Caco-2 (cell line): ENCODE results near the gene GSDMA. TPM values are rescaled to one million over a fixed set of nuclear protein-coding genes. Genes with fewer than 3 reads are reported as not detected.

Experiments used
- Bru-seq: library from RNA; stranded (reverse); fragments of 400-500 nt; gene quantifications from one replicate; lab custom pipeline; 2021; lab: Mats Ljungman, UMichigan
- BruChase-seq, 2 experiments: library from RNA; stranded (reverse); fragments of 400-500 nt; gene quantifications; one replicate each; lab custom pipeline; 2021; lab: Mats Ljungman, UMichigan
- BruUV-seq: library from RNA; stranded (reverse); fragments of 400-500 nt; replicated peaks from 2 replicates; lab custom pipeline; 2021; lab: Mats Ljungman, UMichigan
- CTCF ChIA-PET: fragments of 300-600 bp; sonication (Branson Sonifier 250); formaldehyde crosslinking; loops from one replicate; lab custom pipeline; 2022; ENCODE audit warnings: antibody characterized with exemption; lab: Charles Lee
- POLR2A ChIA-PET: fragments of 300-600 bp; sonication (Branson Sonifier 250); formaldehyde crosslinking; loops from one replicate; lab custom pipeline; 2022; ENCODE audit warnings: antibody characterized with exemption; lab: Charles Lee
- DNase-seq, 2 experiments: peaks; one replicate each; pipeline versions ENCODE4 v3.0.0 to v3.0.0-alpha.2; 2020 to 2022
- H3K27me3 ChIP-seq: replicated peaks from 2 replicates; pipeline ENCODE4 v1.6.0; 2011; ENCODE audit warnings: low read length; ENCODE audit not compliant: control insufficient read depth, insufficient read depth
- H3K36me3 ChIP-seq: 2 replicates; pipeline ENCODE4 v1.5.1; 2011; ENCODE audit warnings: low read length; ENCODE audit not compliant: control insufficient read depth, insufficient read depth
- H3K4me1 ChIP-seq: fragments of 250-450 bp; sonication (Bioruptor Pico); 2 replicates; pipeline ENCODE4 v1.5.1; 2020; ENCODE audit warnings: mild to moderate bottlenecking
- H3K4me3 ChIP-seq: 2 replicates; pipeline ENCODE4 v1.5.1; 2011; ENCODE audit warnings: low read depth, mild to moderate bottlenecking, control low read depth, low read length
- H3K9me3 ChIP-seq: fragments of 250-450 bp; sonication (Bioruptor Pico); 2 replicates; pipeline ENCODE4 v1.5.1; 2020; ENCODE audit warnings: mild to moderate bottlenecking, moderate library complexity
- H3K27ac Mint-ChIP-seq: one replicate; pipeline ENCODE4 v1.8.0; 2022; ENCODE audit warnings: mixed read lengths; ENCODE audit not compliant: unreplicated experiment
- H3K27me3 Mint-ChIP-seq: one replicate; pipeline ENCODE4 v1.8.0; 2022; ENCODE audit warnings: mixed read lengths; ENCODE audit not compliant: insufficient read depth, unreplicated experiment
- H3K36me3 Mint-ChIP-seq: one replicate; pipeline ENCODE4 v1.8.0; 2022; ENCODE audit warnings: mild to moderate bottlenecking, mixed read lengths; ENCODE audit not compliant: insufficient read depth, unreplicated experiment
- H3K4me1 Mint-ChIP-seq: one replicate; pipeline ENCODE4 v1.8.0; 2022; ENCODE audit warnings: low read depth, mixed read lengths; ENCODE audit not compliant: unreplicated experiment
- H3K4me3 Mint-ChIP-seq: one replicate; pipeline ENCODE4 v1.8.0; 2022; ENCODE audit warnings: mild to moderate bottlenecking, moderate library complexity, mixed read lengths; ENCODE audit not compliant: unreplicated experiment
- H3K9me3 Mint-ChIP-seq: one replicate; pipeline ENCODE4 v1.8.0; 2022; ENCODE audit warnings: mixed read lengths; ENCODE audit not compliant: unreplicated experiment
- intact Hi-C: fragments of 100-400 bp; cut with micrococcal nuclease; formaldehyde crosslinking; loops from one replicate; pipeline ENCODE4 v1.10.0; 2022; ENCODE audit not compliant: unreplicated experiment
- long read RNA-seq: library from polyadenylated mRNA; stranded (forward); transcript quantifications from one replicate; pipeline ENCODE4 v2.0.0, GENCODE V29; 2022
- total RNA-seq: library from RNA; stranded (reverse); gene quantifications from 2 replicates; pipeline ENCODE4 v1.2.3, GENCODE V29; 2022
- TF ChIP-seq, protein P1 (sequence below), 2 experiments: fragments of 200-600 bp in 1 of 2; IDR thresholded peaks; 1 replicate in 1 of 2; 2 replicates in 1 of 2; pipeline versions ENCODE4 v1.5.1 to v1.8.0; 2011 to 2022; ENCODE audit warnings: antibody characterized with exemption in 1 of 2, control low read depth in 1 of 2, inconsistent platforms in 1 of 2, low read depth in 1 of 2, low read length in 1 of 2, mild to moderate bottlenecking in 1 of 2, moderate library complexity in 1 of 2; ENCODE audit not compliant: insufficient read depth in 1 of 2, severe bottlenecking in 1 of 2, unreplicated experiment in 1 of 2

GSDMA gene, protein sequence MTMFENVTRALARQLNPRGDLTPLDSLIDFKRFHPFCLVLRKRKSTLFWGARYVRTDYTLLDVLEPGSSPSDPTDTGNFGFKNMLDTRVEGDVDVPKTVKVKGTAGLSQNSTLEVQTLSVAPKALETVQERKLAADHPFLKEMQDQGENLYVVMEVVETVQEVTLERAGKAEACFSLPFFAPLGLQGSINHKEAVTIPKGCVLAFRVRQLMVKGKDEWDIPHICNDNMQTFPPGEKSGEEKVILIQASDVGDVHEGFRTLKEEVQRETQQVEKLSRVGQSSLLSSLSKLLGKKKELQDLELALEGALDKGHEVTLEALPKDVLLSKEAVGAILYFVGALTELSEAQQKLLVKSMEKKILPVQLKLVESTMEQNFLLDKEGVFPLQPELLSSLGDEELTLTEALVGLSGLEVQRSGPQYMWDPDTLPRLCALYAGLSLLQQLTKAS
- total RNA-seq: not detected in 2 replicates
- Bru-seq, nascent RNA: percentile 6 among the genes with signal in this experiment
- percentile 5 among the genes with signal in this experiment for BruChase-seq, experiment 1, labeled RNA remaining after a 2-hour chase
- percentile 4 among the genes with signal in this experiment for BruChase-seq, experiment 2, labeled RNA remaining after a 6-hour chase
- long read RNA-seq: 0 reads

DNA sequence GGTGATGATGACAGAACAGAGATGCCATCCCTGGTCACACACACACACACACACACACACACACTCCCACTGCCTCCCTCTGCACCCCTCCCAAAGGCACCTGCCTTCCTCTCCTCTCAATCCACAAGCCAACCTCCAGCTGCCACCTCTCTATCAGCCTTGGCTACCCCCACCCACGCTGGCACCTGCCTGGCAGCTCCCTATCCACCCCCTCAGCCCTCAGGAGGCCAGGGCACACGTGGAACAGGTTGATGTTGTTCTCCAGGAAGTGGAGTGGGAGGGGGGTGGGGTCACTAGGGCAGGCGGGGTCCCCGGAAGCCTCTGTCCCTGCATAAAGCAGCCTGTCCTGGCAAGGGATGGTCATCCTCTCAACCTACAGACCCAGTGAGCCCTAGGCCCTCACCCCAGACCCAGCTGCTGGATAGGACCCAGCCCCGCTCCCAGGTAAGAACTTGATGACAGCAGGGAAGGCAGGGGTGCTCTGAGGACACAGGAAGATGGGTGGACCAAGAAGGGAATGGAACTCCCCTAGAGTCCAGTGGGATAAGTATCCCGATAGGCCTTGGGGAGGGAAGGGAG, at the start of gene GSDMA:
GSDMA (plus strand) TSS at position 363 of the 579 bp plus-strand sequence. CDS start 2,684 bp downstream, outside the sequence.
- Mint-ChIP-seq H3K27ac (no peak within 1 kb of the TSS), H3K4me3 (no peak within 1 kb of the TSS), H3K4me1 (peaks cover 25% of the 10 kb centered on the region), H3K9me3 (no peaks in the 10 kb centered on the region), H3K36me3 (no peaks in the 10 kb centered on the region), H3K27me3 (no peaks in the 10 kb centered on the region)
- Histone ChIP-seq H3K27me3 (no peaks in the 10 kb centered on the region), H3K9me3 (no peaks in the 10 kb centered on the region), H3K4me3 (no peak within 1 kb of the TSS), H3K36me3 (no peaks in the 10 kb centered on the region), H3K4me1 (peaks cover 25% of the 10 kb centered on the region)
- intact Hi-C loops: no loop called here
- DNase-seq: no peak
- TF ChIP-seq, protein P1, sequence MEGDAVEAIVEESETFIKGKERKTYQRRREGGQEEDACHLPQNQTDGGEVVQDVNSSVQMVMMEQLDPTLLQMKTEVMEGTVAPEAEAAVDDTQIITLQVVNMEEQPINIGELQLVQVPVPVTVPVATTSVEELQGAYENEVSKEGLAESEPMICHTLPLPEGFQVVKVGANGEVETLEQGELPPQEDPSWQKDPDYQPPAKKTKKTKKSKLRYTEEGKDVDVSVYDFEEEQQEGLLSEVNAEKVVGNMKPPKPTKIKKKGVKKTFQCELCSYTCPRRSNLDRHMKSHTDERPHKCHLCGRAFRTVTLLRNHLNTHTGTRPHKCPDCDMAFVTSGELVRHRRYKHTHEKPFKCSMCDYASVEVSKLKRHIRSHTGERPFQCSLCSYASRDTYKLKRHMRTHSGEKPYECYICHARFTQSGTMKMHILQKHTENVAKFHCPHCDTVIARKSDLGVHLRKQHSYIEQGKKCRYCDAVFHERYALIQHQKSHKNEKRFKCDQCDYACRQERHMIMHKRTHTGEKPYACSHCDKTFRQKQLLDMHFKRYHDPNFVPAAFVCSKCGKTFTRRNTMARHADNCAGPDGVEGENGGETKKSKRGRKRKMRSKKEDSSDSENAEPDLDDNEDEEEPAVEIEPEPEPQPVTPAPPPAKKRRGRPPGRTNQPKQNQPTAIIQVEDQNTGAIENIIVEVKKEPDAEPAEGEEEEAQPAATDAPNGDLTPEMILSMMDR (IDR thresholded peaks at IDR 0.05; ENCODE audit: insufficient read depth in 1 of 2, low read depth in 1 of 2, low read length in 1 of 2, severe bottlenecking in 1 of 2, unreplicated experiment in 1 of 2): no peak
- ChIA-PET POLR2A (no interaction called here), CTCF (no interaction called here)
- no TSS peak for BruUV-seq

DNA sequence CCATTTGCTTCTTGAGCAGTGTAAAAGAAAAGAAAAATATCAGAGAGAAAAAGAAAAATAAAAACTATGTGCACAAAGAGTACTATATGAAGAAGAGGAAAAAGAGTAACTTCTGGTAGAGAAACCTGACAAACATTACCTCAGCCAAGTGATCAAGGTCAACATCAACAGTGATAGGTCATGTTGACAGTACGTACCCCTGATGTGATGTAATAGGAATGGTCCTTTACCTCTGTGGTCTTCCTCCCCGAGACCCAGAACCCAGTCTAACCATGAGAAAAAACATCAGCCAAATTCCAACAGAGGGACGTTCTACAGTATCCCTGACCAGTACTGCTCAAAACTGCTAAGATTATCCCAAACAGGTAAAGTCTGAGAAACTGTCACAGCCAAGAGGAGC, 48.8 kb upstream of the GSDMA start:
- Histone ChIP-seq H3K4me3 (no peak overlapping the region), H3K36me3 (peaks cover under 1% of the 10 kb centered on the region), H3K9me3 (no peaks in the 10 kb centered on the region), H3K4me1 (peaks cover 27% of the 10 kb centered on the region), H3K27me3 (no peaks in the 10 kb centered on the region)
- H3K4me1 Mint-ChIP-seq: peaks cover 20% of the 10 kb centered on the region
- POLR2A ChIA-PET: no interaction called here
- H3K27ac Mint-ChIP-seq: no peak overlapping the region
- DNase-seq: no peak
- intact Hi-C loops: no loop called here
- H3K36me3 Mint-ChIP-seq: peaks cover 19% of the 10 kb centered on the region
- H3K4me3 Mint-ChIP-seq: no peak overlapping the region
- H3K27me3 Mint-ChIP-seq: no peaks in the 10 kb centered on the region
- CTCF ChIA-PET: no interaction called here
- no peaks in the 10 kb centered on the region for H3K9me3 Mint-ChIP-seq
- TF ChIP-seq, protein P1 (IDR thresholded peaks at IDR 0.05; ENCODE audit: insufficient read depth in 1 of 2, low read depth in 1 of 2, low read length in 1 of 2, severe bottlenecking in 1 of 2, unreplicated experiment in 1 of 2): no peak
- BruUV-seq: no TSS peak

DNA sequence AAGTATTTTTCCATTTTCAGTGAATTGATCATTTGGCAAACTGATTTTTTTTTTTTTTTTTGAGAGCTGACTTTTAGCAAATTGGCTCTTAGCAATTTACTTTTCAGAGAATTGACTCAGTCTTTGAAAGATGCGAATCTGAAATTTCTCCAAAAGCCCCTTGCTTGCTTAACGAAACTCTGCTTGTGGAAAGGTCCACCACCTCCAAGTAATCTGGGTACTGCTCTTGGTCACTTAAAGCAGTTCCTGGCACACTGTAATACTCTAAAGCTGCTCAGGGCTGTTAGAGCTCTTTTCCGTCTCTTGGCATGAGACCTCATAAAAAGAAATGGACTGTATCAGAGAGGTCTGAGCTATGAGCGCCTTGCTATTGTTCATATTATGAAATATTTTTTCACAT, 47.2 kb upstream of the GSDMA start:
- Mint-ChIP-seq H3K27me3 (no peaks in the 10 kb centered on the region), H3K4me1 (peaks cover 20% of the 10 kb centered on the region), H3K4me3 (no peak overlapping the region), H3K27ac (no peak overlapping the region), H3K9me3 (no peaks in the 10 kb centered on the region), H3K36me3 (peaks cover 24% of the 10 kb centered on the region)
- Histone ChIP-seq H3K4me3 (no peak overlapping the region), H3K36me3 (peaks cover 3% of the 10 kb centered on the region), H3K4me1 (peaks cover 27% of the 10 kb centered on the region), H3K9me3 (no peaks in the 10 kb centered on the region), H3K27me3 (no peaks in the 10 kb centered on the region)
- CTCF ChIA-PET: no interaction called here
- TF ChIP-seq, protein P1 (IDR thresholded peaks at IDR 0.05; ENCODE audit: insufficient read depth in 1 of 2, low read depth in 1 of 2, low read length in 1 of 2, severe bottlenecking in 1 of 2, unreplicated experiment in 1 of 2): no peak
- no TSS peak for BruUV-seq
- POLR2A ChIA-PET: interaction anchor here (0.5 to 0.7 kb wide), 3 partner anchors 55 to 566 kb away, joined by 4 to 5 read pairs (median 4); no protein-coding TSS in a partner anchor
- no peak for DNase-seq
- intact Hi-C loops: no loop called here
